K562 (cell line): ENCODE measurements around the gene STRN3. TPM values are rescaled to one million over a fixed set of nuclear protein-coding genes. Genes with fewer than 3 reads are reported as not detected.

Experiments
- BRD4 ChIP-seq: fragments of 200-600 bp; sonication (generic); IDR thresholded peaks from 2 replicates; pipeline ENCODE4 v1.6.1; 2017; ENCODE audit warnings: inconsistent platforms
- CHD2 ChIP-seq: IDR thresholded peaks from 2 replicates; pipeline ENCODE4 v1.6.1; 2011; ENCODE audit warnings: low read depth, low read length
- GATAD2B ChIP-seq: fragments of 450-650 bp; IDR thresholded peaks from 2 replicates; pipeline ENCODE4 v1.6.1; 2017; ENCODE audit warnings: mild to moderate bottlenecking, borderline replicate concordance
- ILK ChIP-seq: fragments of 450-650 bp; IDR thresholded peaks from 2 replicates; pipeline ENCODE4 v1.6.1; 2016; ENCODE audit warnings: missing genetic modification characterization, low read depth, mild to moderate bottlenecking, missing compliant biosample characterization, moderate library complexity, borderline replicate concordance
- KAT7 ChIP-seq: sonication (generic); formaldehyde crosslinking; IDR thresholded peaks from 2 replicates; pipeline ENCODE4 v1.8.0; 2022; ENCODE audit warnings: missing genetic modification reagents, mild to moderate bottlenecking, borderline replicate concordance
- MAFK ChIP-seq: IDR thresholded peaks from 2 replicates; pipeline ENCODE4 v1.6.1; 2011; ENCODE audit warnings: low read length, improper control_type of control experiment
- MBD2 ChIP-seq: sonication (generic); IDR thresholded peaks from 2 replicates; pipeline ENCODE4 v1.6.1; 2016; ENCODE audit warnings: low read depth, borderline replicate concordance
- NCOR1 ChIP-seq: fragments of 450-650 bp; IDR thresholded peaks from 2 replicates; pipeline ENCODE4 v1.6.1; 2016; ENCODE audit warnings: mild to moderate bottlenecking, moderate library complexity
- PHB ChIP-seq: fragments of 250-450 bp; sonication (Bioruptor Pico); IDR thresholded peaks from 2 replicates; pipeline ENCODE4 v1.5.0; 2021
- PYGO2 ChIP-seq: fragments of 450-650 bp; IDR thresholded peaks from 2 replicates; pipeline ENCODE4 v1.6.1; 2016; ENCODE audit warnings: mild to moderate bottlenecking, missing genetic modification characterization, moderate library complexity, missing compliant biosample characterization
- RBFOX2 ChIP-seq: fragments of 200-400 bp; formaldehyde crosslinking; IDR thresholded peaks from 2 replicates; pipeline ENCODE4 v1.6.1; 2017; ENCODE audit warnings: low read depth, mild to moderate bottlenecking, low read length, moderate library complexity
- SMARCC2 ChIP-seq: fragments of 450-650 bp; IDR thresholded peaks from 2 replicates; pipeline ENCODE4 v1.6.1; 2017; ENCODE audit warnings: antibody characterized with exemption, moderate library complexity, mild to moderate bottlenecking, low read depth
- SREBF2 ChIP-seq: sonication (generic); formaldehyde crosslinking; IDR thresholded peaks from 2 replicates; pipeline ENCODE4 v1.4.0; 2020; ENCODE audit warnings: mild to moderate bottlenecking, missing genetic modification reagents
- ZNF146 ChIP-seq: IDR thresholded peaks from one replicate; pipeline ENCODE4 v1.6.1; 2018; ENCODE audit warnings: missing compliant biosample characterization; ENCODE audit not compliant: unreplicated experiment
- ZNF280A ChIP-seq: fragments of 450-650 bp; IDR thresholded peaks from 2 replicates; pipeline ENCODE4 v1.6.1; 2018; ENCODE audit warnings: mild to moderate bottlenecking, low read depth; ENCODE audit not compliant: partially characterized antibody
- ZNF586 ChIP-seq: fragments of 450-650 bp; formaldehyde crosslinking; conservative IDR thresholded peaks from 2 replicates; pipeline ENCODE4 v1.4.0; 2020; ENCODE audit warnings: mild to moderate bottlenecking, moderate library complexity
- ZNF707 ChIP-seq: fragments of 250-450 bp; sonication (Bioruptor Pico); conservative IDR thresholded peaks from 2 replicates; pipeline ENCODE4 v1.8.0; 2022; ENCODE audit warnings: inconsistent platforms, mild to moderate bottlenecking, moderate library complexity
- ZNF75A ChIP-seq: fragments of 450-650 bp; formaldehyde crosslinking; IDR thresholded peaks from 2 replicates; pipeline ENCODE4 v1.4.0; 2020; ENCODE audit warnings: mild to moderate bottlenecking
- polyA plus RNA-seq, 8 experiments: library from polyadenylated mRNA; depleted of rRNA in 4 of 8; stranded (reverse) in 5 of 8; unstranded in 3 of 8; fragments of >200 nt; fragmentation: Nextera tagmentation in 2 of 8; fragmentation: Illumina TruSeq in 1 of 8; extraction: Ambion mirVana in 2 of 8; extraction: Trizol in 1 of 8; gene quantifications; 2 replicates each; pipeline versions ENCODE4 v1.2.1 to v1.2.3, GENCODE V29; 2011 to 2014; ENCODE audit warnings: inconsistent platforms in 1 of 8, missing spikeins in 1 of 8
- total RNA-seq, 7 experiments: library from RNA; depleted of rRNA in 6 of 7; stranded (reverse); fragments of >200 nt in 6 of 7; fragmentation: Illumina TruSeq in 2 of 7; extraction: Trizol in 2 of 7; gene quantifications; 2 replicates each; pipeline versions ENCODE4 v1.2.1 to v1.2.3, GENCODE V29; 2011 to 2021; ENCODE audit warnings: low replicate concordance in 1 of 7
- TF ChIP-seq, protein P1 (sequence below): IDR thresholded peaks from 2 replicates; pipeline ENCODE4 v1.6.1; 2016; ENCODE audit warnings: missing genetic modification characterization, missing compliant biosample characterization
- TF ChIP-seq, protein P2 (sequence below): fragments of 200-800 bp; sonication (Bioruptor generic); IDR thresholded peaks from 2 replicates; pipeline ENCODE4 v1.6.1; 2017; ENCODE audit warnings: missing genetic modification characterization, missing compliant biosample characterization

The STRN3 gene
- total and polyA plus RNA-seq, 9 of the 15 experiments (the other 6 are each of a cell fraction or from before 2014, with no cell fraction given), result 5.9 to 29.1 (median 16.0) TPM

DNA sequence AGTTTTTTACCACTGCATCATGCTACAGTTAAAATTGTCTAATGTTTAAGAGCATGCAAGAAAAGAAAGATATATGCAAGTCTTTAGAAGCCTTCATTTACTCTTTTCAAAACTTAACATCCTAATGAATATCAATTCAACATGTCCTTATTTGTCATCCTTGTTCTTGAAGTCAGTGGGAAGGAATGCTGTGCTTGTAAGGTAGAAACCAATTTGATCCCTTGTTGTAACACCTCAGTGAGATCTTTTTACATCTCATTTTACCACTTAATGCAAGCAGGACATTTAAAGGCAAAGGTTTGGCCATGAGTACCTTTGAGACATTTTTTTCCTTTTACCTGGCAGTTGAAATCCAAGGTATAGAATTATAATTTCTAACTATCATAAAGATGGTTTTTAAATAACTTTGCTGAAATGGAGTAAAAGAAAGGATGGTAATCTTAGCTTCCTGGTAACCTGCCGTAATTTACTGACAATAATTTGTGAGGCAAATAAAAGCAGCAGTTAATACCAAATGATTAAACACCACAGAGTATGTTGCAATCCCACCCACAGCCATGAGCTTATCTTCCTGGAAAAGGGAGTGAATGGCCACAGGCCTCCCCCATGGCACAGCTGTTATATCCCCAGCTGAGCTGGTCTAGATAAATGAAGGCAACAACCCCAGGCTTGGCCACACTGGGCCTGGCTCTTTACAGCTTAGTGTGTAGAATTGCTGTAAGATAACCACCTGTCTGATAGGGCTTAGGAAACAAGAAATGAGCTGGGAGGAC, 33.2 kb upstream of the STRN3 start (continued):
- TF ChIP-seq KAT7, result no peak
- peak; percentile 56; the same call in 1 of the 2 replicates for TF ChIP-seq ILK (tag)
- TF ChIP-seq PYGO2, result peak; percentile 89
- no peak for TF ChIP-seq SREBF2 (CRISPR knock-in tag)
- TF ChIP-seq GATAD2B, result peak; percentile 69; the same call in 1 of the 2 replicates
- TF ChIP-seq RBFOX2, result no peak
- no peak; the same call in 1 of the 2 replicates for TF ChIP-seq CHD2
- no peak for TF ChIP-seq PHB (CRISPR knock-in tag)
- TF ChIP-seq ZNF280A, result no peak
- TF ChIP-seq, protein P1, sequence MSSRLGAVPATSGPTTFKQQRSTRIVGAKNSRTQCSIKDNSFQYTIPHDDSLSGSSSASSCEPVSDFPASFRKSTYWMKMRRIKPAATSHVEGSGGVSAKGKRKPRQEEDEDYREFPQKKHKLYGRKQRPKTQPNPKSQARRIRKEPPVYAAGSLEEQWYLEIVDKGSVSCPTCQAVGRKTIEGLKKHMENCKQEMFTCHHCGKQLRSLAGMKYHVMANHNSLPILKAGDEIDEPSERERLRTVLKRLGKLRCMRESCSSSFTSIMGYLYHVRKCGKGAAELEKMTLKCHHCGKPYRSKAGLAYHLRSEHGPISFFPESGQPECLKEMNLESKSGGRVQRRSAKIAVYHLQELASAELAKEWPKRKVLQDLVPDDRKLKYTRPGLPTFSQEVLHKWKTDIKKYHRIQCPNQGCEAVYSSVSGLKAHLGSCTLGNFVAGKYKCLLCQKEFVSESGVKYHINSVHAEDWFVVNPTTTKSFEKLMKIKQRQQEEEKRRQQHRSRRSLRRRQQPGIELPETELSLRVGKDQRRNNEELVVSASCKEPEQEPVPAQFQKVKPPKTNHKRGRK, result no peak
- TF ChIP-seq ZNF586, result no peak; the same call in 1 of the 2 replicates
- TF ChIP-seq, protein P2, sequence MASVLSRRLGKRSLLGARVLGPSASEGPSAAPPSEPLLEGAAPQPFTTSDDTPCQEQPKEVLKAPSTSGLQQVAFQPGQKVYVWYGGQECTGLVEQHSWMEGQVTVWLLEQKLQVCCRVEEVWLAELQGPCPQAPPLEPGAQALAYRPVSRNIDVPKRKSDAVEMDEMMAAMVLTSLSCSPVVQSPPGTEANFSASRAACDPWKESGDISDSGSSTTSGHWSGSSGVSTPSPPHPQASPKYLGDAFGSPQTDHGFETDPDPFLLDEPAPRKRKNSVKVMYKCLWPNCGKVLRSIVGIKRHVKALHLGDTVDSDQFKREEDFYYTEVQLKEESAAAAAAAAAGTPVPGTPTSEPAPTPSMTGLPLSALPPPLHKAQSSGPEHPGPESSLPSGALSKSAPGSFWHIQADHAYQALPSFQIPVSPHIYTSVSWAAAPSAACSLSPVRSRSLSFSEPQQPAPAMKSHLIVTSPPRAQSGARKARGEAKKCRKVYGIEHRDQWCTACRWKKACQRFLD, result peak; percentile 99
- TF ChIP-seq ZNF707 (CRISPR knock-in tag), result no peak
- TF ChIP-seq NCOR1, result peak; percentile 99
- TF ChIP-seq SMARCC2, result peak; percentile 99
- TF ChIP-seq BRD4, result no peak
- TF ChIP-seq MAFK, result no peak
- TF ChIP-seq MBD2, result peak; percentile 86
- TF ChIP-seq ZNF146 (CRISPR knock-in tag), result no peak
- no peak for TF ChIP-seq ZNF75A (CRISPR knock-in tag)
